GM12875 (cell line): ENCODE measurements around the gene MRI1.

Experiments
- H3K4me3 ChIP-seq: one replicate; pipeline ENCODE4 v1.5.1; 2011; ENCODE audit warnings: low read depth, low read length, control low read depth
- CTCF ChIP-seq: IDR thresholded peaks from 2 replicates; pipeline ENCODE4 v1.5.1; 2011; ENCODE audit warnings: low read depth, mild to moderate bottlenecking, control low read depth, inconsistent platforms, low read length, moderate library complexity, borderline replicate concordance; ENCODE audit not compliant: insufficient read depth

Gene MRI1

DNA sequence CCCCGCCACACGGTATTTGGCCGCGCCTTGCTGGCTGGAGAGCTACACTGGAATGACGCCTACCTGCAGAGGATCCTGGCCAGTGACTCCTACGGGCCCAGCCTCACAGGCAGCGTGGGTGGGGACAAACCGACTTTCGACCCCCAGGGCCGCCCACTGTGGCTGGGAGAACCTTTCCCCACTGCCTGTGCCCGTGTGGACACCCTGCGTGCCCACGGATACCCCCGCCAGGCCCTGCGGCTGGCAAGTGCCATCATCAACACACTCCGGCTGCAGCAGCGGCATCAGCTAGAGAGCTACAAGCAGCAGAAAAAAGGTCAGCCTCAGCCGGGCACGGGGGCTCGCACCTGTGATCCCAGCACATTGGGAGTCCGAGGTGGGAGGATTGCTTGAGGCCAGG, 50.2 kb downstream of the MRI1 start:
- TF ChIP-seq CTCF: no peak
- H3K4me3 ChIP-seq: no peak overlapping the region

- no peak overlapping the region for H3K4me3 ChIP-seq
- TF ChIP-seq CTCF: no peak
These were observed 52.8 kb downstream of the MRI1 start for GRCh38 chr19:13817018-13817614.

DNA sequence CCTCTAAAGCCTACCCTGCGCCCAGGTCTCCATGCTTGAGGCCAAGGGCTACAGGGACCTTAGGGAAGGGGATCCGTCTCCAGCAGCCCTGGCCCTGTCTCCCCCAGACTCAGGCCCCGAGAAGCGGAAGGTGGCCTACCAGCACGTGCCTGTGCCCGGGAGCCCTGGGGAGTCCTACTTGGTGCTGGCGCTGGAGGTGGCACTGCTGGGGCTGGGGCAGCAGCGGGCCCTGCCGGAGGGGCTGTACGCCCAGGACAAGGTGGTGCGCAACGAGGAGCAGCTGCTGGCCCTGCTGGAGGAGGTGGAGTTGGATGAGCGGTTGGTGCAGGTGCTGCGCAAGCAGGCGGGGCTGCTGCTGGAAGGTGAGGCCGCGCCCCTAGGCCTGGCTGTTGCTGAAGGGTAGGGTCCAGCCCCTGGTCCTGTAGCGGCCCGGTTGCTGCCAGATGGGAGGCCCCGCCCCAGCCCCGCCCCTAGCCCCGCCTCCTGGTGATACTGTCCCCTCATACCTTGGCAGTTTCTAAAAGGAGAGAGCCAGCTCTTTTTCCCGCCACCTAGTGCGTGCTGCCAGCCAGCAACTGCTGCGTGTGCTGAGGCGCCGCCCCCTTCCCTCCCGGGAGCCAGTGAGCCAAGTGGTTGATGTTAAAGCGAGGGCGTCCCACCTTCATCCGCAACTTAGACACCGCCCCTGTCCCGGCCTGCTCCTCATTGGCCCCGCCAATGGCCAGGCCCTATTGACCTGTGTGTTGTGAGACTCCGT, 53.5 kb downstream of the MRI1 start:
- no peak overlapping the region for H3K4me3 ChIP-seq
- TF ChIP-seq CTCF: no peak

- no peak for TF ChIP-seq CTCF
- no peak overlapping the region for H3K4me3 ChIP-seq
These were observed 54.9 kb downstream of the MRI1 start for GRCh38 chr19:13819238-13819637.

GRCh38 chr19:13821292-13821691, 57.0 kb downstream of the MRI1 start:
- no peak overlapping the region for H3K4me3 ChIP-seq
- no peak for TF ChIP-seq CTCF

- no peak for TF ChIP-seq CTCF
These were observed 58.9 kb downstream of the MRI1 start for GRCh38 chr19:13823256-13823655.

More at GRCh38 chr19:13823256-13823655, 58.9 kb downstream of the MRI1 start:
- no peak overlapping the region for H3K4me3 ChIP-seq
